ENCODE data around the gene ZMYM1.
"Not testable (repeated sequence)": the region's sequence is repeated elsewhere in the genome, so short reads cannot be mapped to it uniquely, and the experiment has no call there.

The ZMYM1 gene

GRCh38 chr1:35073265-35073811 lies 5.8 kb upstream of the ZMYM1 start:
- no peak for TF ChIP-seq CTCF (IDR thresholded peaks at IDR 0.05; ENCODE audit: insufficient read depth, missing control alignments)
- no peak for FAIRE-seq

GRCh38 chr1:35076426-35076825 lies 2.8 kb upstream of the ZMYM1 start:
- not testable (repeated sequence) for DNase-seq (ENCODE audit: insufficient read length, low spot score); FAIRE-seq

More at GRCh38 chr1:35073265-35073811, 5.8 kb upstream of the ZMYM1 start:
- DNase-seq (ENCODE audit: insufficient read length, low spot score): no peak

GRCh38 chr1:35080171-35080854 lies 1.1 kb downstream of the ZMYM1 start:
- FAIRE-seq (no peak), DNase-seq (ENCODE audit: insufficient read length, low spot score) (no peak)
- no peak for TF ChIP-seq CTCF (IDR thresholded peaks at IDR 0.05; ENCODE audit: insufficient read depth, missing control alignments)

- TF ChIP-seq CTCF (IDR thresholded peaks at IDR 0.05; ENCODE audit: insufficient read depth, missing control alignments): no peak
- FAIRE-seq (no peak), DNase-seq (ENCODE audit: insufficient read length, low spot score) (no peak)
Measured at GRCh38 chr1:35085421-35085820, 6.2 kb downstream of the ZMYM1 start.

DNA sequence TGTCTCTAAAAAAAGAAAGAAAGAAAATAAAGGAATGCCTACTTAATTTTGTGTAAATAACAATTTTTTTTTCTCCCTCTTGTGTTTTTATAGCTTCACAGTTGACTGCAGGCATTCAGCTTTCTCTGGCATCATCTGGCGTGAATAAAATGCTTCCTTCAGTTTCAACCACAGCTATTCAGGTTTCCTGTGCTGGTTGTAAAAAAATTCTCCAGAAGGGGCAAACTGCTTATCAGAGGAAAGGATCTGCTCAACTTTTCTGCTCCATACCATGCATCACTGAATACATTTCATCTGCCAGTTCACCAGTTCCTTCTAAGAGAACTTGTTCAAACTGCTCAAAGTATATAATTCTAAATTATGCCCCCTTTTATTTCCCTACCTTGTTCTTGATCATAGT lies 18.0 kb downstream of the ZMYM1 start:
- FAIRE-seq: no peak
- no peak for DNase-seq (ENCODE audit: insufficient read length, low spot score)
- no peak for TF ChIP-seq CTCF (IDR thresholded peaks at IDR 0.05; ENCODE audit: insufficient read depth, missing control alignments)

GRCh38 chr1:35111106-35111505 lies 31.9 kb downstream of the ZMYM1 start:
- FAIRE-seq: no peak
- no peak for TF ChIP-seq CTCF (IDR thresholded peaks at IDR 0.05; ENCODE audit: insufficient read depth, missing control alignments)
- DNase-seq (ENCODE audit: insufficient read length, low spot score): no peak

- no peak for TF ChIP-seq CTCF (IDR thresholded peaks at IDR 0.05; ENCODE audit: insufficient read depth, missing control alignments)
- no peak for FAIRE-seq
Measured at GRCh38 chr1:35112668-35113067, 33.5 kb downstream of the ZMYM1 start.

More at GRCh38 chr1:35112668-35113067, 33.5 kb downstream of the ZMYM1 start:
- no peak for DNase-seq (ENCODE audit: insufficient read length, low spot score)
